GM12801 (cell line): ENCODE measurements around the gene CAPZB.

Experiments
- CTCF ChIP-seq: IDR thresholded peaks from one replicate; pipeline ENCODE4 v1.5.1; 2011; ENCODE audit warnings: control low read depth; ENCODE audit not compliant: insufficient read length; ENCODE audit errors: extremely low read depth

The CAPZB gene

DNA sequence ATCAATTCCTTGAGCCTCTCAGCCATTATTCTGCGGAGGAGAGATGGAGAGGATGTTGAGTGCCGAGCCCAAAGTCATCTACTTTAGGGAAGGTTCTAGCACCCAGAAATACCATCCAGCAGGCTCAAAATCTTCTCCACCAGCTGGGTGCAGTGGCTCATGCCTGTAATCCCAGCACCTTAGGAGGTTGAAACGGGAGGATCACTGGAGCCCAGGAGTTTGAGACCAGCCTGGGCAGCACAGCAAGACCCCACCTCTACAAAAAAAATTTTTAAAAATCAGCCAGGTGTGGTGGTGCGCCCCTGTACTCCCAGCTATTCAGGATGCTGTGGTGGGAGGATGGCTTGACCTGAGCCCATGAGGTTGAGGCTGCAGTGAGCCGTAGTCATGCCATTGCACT is 39.5 kb upstream of the CAPZB start:
- TF ChIP-seq CTCF, result no peak

- TF ChIP-seq CTCF, result no peak
Observed at GRCh38 chr1:19521411-19521810, 36.1 kb upstream of the CAPZB start.

DNA sequence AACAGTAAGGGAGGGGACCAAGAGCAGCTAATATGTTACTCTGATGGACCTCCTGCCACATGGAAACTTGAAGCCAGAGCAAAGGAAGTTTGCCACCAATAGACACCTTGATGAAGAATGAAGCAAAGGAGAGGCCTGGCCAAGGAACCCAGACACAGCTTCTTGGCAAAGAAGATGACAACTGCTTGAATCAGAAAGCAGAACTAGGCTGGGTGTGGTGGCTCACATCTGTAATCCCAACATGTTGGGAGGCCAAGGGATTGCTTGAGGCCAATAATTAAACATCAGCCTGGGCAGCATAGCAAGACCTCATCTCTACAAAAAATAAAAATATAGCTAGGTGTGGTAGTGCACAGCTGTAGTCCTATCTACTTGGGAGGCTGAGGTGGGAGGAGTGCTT is 31.7 kb upstream of the CAPZB start:
- TF ChIP-seq CTCF, result no peak

- TF ChIP-seq CTCF, result no peak
Observed at GRCh38 chr1:19515201-19515600, 29.9 kb upstream of the CAPZB start.

- no peak for TF ChIP-seq CTCF
Observed at GRCh38 chr1:19514391-19514831, 29.1 kb upstream of the CAPZB start.

- TF ChIP-seq CTCF, result no peak
Observed at GRCh38 chr1:19512545-19512944, 27.2 kb upstream of the CAPZB start.

GRCh38 chr1:19511116-19511515 is 25.8 kb upstream of the CAPZB start:
- TF ChIP-seq CTCF, result no peak

DNA sequence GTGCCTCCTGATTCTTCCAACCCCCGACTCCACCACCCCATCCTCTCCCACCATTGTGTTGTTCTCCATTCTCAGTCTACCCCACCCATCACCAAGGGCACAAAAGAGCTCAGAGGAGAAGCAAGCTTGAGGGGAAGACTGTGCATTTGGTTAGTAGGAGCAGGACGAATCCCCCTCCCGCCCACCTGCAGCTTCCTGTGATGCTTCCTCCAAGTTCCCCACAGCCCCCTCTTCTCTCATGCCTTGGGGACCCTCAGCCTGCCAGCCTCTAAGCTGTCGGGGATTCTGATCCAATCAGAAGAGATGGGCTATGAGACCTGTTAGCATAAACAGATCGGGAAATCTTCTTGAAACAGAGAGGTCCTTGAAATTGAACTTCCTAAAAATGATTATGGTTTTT is 22.2 kb upstream of the CAPZB start:
- no peak for TF ChIP-seq CTCF
